Measurements from ENCODE around the gene CDC14A. TPM values are rescaled to one million over a fixed set of nuclear protein-coding genes. Genes with fewer than 3 reads are reported as not detected.

The CDC14A gene
- total and polyA plus RNA-seq, 12 donors, result 1.4 to 4.0 (median 3.1) TPM

- ATAC-seq (no peak), DNase-seq (no peak)
- Histone ChIP-seq H3K27ac (no peak overlapping the region), H3K36me3 (no peaks in the 10 kb centered on the region), H3K9me3 (peaks cover 0 to 15% (median 0%) of the 10 kb centered on the region in 11 donors), H3K4me1 (no peaks in the 10 kb centered on the region), H3K4me3 (no peak overlapping the region), H3K27me3 (no peaks in the 10 kb centered on the region)
- WGBS, 2 donors, result 0% methylated on average over 1 of the region's 1 CpG
- no peak for TF ChIP-seq CTCF (IDR thresholded peaks at IDR 0.05)
- intact Hi-C loops (cut with DNase I), result no loop called here
Measured at GRCh38 chr1:100567062-100567461, 214.8 kb downstream of the CDC14A start.

Other genes starting within 250 kb of the CDC14A start
- gene SASS6, start 219.6 kb upstream of the CDC14A start, total RNA-seq, result 1 to 10 TPM in 9 of 10 donors, under 1 TPM in 1; 0.95 to 2.7 (median 1.7) TPM
- gene SASS6, start 219.6 kb upstream of the CDC14A start, polyA plus RNA-seq, result 1 to 10 TPM; 1.1 to 1.7 TPM
- 1 to 10 TPM; 4.1 to 8.2 (median 5.4) TPM for gene TRMT13, start 219.3 kb upstream of the CDC14A start, total RNA-seq
- 10 to 100 TPM in 1 of 2 donors, 1 to 10 TPM in 1; 5.1 to 12.7 TPM for gene TRMT13, start 219.3 kb upstream of the CDC14A start, polyA plus RNA-seq
- gene LRRC39, start 174.2 kb upstream of the CDC14A start, total RNA-seq, result 100 to 1,000 TPM in 9 of 10 donors, 10 to 100 TPM in 1; 61.1 to 226 (median 135) TPM
- gene LRRC39, start 174.2 kb upstream of the CDC14A start, polyA plus RNA-seq, result 100 to 1,000 TPM in 1 of 2 donors, 10 to 100 TPM in 1; 13.9 to 355 TPM
- 10 to 100 TPM; 27.9 to 49.0 (median 38.8) TPM for gene DBT, start 102.7 kb upstream of the CDC14A start, total RNA-seq
- 1 to 10 TPM; 4.9 to 8.3 TPM for gene DBT, start 102.7 kb upstream of the CDC14A start, polyA plus RNA-seq
- gene RTCA, start 86.3 kb upstream of the CDC14A start, total RNA-seq, result 10 to 100 TPM; 30.1 to 44.8 (median 36.9) TPM
- 10 to 100 TPM; 17.1 to 30.2 TPM for gene RTCA, start 86.3 kb upstream of the CDC14A start, polyA plus RNA-seq
- under 1 TPM in 4 of 10 donors, not detected in 6; 0.08 to 0.16 (median 0.12) TPM for gene GPR88, start 185.6 kb downstream of the CDC14A start, total RNA-seq
- gene GPR88, start 185.6 kb downstream of the CDC14A start, polyA plus RNA-seq, result under 1 TPM; 0.06 to 0.22 TPM

Measured in heart right ventricle (tissue), 16 donors.